Karpas-422 (cell line): ENCODE results near the gene PLPPR3. TPM values are rescaled to one million over a fixed set of nuclear protein-coding genes. Genes with fewer than 3 reads are reported as not detected.

ENCODE experiments used
- DNase-seq: peaks from one replicate; pipeline ENCODE4 v3.0.0-alpha.2; 2015
- H2AFZ ChIP-seq: fragments of 200-600 bp; sonication (generic); 2 replicates; pipeline ENCODE4 v1.6.1; 2014; ENCODE audit warnings: antibody characterized with exemption, low read length, mixed read lengths
- H3K27ac ChIP-seq: fragments of 200-600 bp; sonication (generic); 2 replicates; pipeline ENCODE4 v1.5.1; 2014; ENCODE audit warnings: mild to moderate bottlenecking, low read length, moderate library complexity
- H3K27me3 ChIP-seq: fragments of 200-600 bp; sonication (generic); 2 replicates; pipeline ENCODE4 v1.6.1; 2014; ENCODE audit warnings: low read length, mixed read lengths
- H3K36me3 ChIP-seq: fragments of 200-600 bp; sonication (generic); 2 replicates; pipeline ENCODE4 v1.6.1; 2014; ENCODE audit warnings: low read length, mixed read lengths; ENCODE audit not compliant: insufficient read depth
- H3K4me1 ChIP-seq: fragments of 200-600 bp; sonication (generic); 2 replicates; pipeline ENCODE4 v1.6.1; 2014; ENCODE audit warnings: mild to moderate bottlenecking, low read length, mixed read lengths
- H3K4me2 ChIP-seq: fragments of 200-600 bp; sonication (generic); 2 replicates; pipeline ENCODE4 v1.6.1; 2014; ENCODE audit warnings: low read length, low read depth, mild to moderate bottlenecking; ENCODE audit not compliant: poor library complexity, severe bottlenecking
- H3K4me3 ChIP-seq: fragments of 200-600 bp; sonication (generic); 2 replicates; pipeline ENCODE4 v1.5.1; 2014; ENCODE audit warnings: mild to moderate bottlenecking, antibody characterized with exemption, low read length, mixed read lengths
- H3K79me2 ChIP-seq: fragments of 200-600 bp; sonication (generic); 2 replicates; pipeline ENCODE4 v1.6.1; 2014; ENCODE audit warnings: mild to moderate bottlenecking, low read length, mixed read lengths
- H3K9ac ChIP-seq: fragments of 200-600 bp; sonication (generic); 2 replicates; pipeline ENCODE4 v1.6.0; 2014; ENCODE audit warnings: low read length
- H3K9me2 ChIP-seq: fragments of 200-600 bp; sonication (generic), shearing (Covaris generic); replicated peaks from 2 replicates; pipeline ENCODE4 v1.6.0; 2014; ENCODE audit warnings: mild to moderate bottlenecking, low read length, moderate library complexity; ENCODE audit not compliant: insufficient read depth
- H3K9me3 ChIP-seq: fragments of 300-700, 200-600 bp; sonication (generic); 2 replicates; pipeline ENCODE4 v1.6.1; 2014; ENCODE audit warnings: low read length, mixed read lengths
- H4K20me1 ChIP-seq: fragments of 200-600 bp; sonication (generic); 2 replicates; pipeline ENCODE4 v1.6.1; 2014; ENCODE audit warnings: mild to moderate bottlenecking, antibody characterized with exemption, low read length, low read depth; ENCODE audit not compliant: insufficient read depth
- total RNA-seq: library from RNA; depleted of rRNA; stranded (reverse); fragments of >200 nt; shearing (Covaris generic); gene quantifications from 2 replicates; pipeline ENCODE4 v1.2.3, GENCODE V29; 2014; ENCODE audit warnings: low replicate concordance

Gene PLPPR3
- total RNA-seq, 1 experiment from 2014 or later = not detected

GRCh38 chr19:866769-867300 lies 45.1 kb upstream of the PLPPR3 start:
- Histone ChIP-seq H3K9ac (no peak overlapping the region), H3K4me1 (peaks cover 5% of the 10 kb centered on the region), H4K20me1 (no peaks in the 10 kb centered on the region), H3K79me2 (no peaks in the 10 kb centered on the region), H3K4me3 (no peak overlapping the region), H3K9me2 (no peaks in the 10 kb centered on the region), H3K9me3 (no peaks in the 10 kb centered on the region), H3K4me2 (no peak overlapping the region), H3K36me3 (0 out of 2 replicates have a peak, but pooled peaks cover 3% of the 10 kb centered on the region), H3K27me3 (no peaks in the 10 kb centered on the region), H3K27ac (no peak overlapping the region), H2AFZ (no peak overlapping the region)
- no peak for DNase-seq

- Histone ChIP-seq H3K36me3 (no peaks in the 10 kb centered on the region), H3K4me1 (peaks cover 9% of the 10 kb centered on the region; the same call in 1 of the 2 replicates), H3K79me2 (no peaks in the 10 kb centered on the region), H3K27ac (no peak overlapping the region), H2AFZ (no peak overlapping the region), H3K9me2 (no peaks in the 10 kb centered on the region), H4K20me1 (0 out of 2 replicates have a peak, but pooled peaks cover 3% of the 10 kb centered on the region), H3K9ac (no peak overlapping the region), H3K27me3 (no peaks in the 10 kb centered on the region), H3K4me2 (no peak overlapping the region), H3K9me3 (no peaks in the 10 kb centered on the region), H3K4me3 (no peak overlapping the region)
- no peak for DNase-seq
These were observed 41.5 kb upstream of the PLPPR3 start for GRCh38 chr19:863315-863620.

DNA sequence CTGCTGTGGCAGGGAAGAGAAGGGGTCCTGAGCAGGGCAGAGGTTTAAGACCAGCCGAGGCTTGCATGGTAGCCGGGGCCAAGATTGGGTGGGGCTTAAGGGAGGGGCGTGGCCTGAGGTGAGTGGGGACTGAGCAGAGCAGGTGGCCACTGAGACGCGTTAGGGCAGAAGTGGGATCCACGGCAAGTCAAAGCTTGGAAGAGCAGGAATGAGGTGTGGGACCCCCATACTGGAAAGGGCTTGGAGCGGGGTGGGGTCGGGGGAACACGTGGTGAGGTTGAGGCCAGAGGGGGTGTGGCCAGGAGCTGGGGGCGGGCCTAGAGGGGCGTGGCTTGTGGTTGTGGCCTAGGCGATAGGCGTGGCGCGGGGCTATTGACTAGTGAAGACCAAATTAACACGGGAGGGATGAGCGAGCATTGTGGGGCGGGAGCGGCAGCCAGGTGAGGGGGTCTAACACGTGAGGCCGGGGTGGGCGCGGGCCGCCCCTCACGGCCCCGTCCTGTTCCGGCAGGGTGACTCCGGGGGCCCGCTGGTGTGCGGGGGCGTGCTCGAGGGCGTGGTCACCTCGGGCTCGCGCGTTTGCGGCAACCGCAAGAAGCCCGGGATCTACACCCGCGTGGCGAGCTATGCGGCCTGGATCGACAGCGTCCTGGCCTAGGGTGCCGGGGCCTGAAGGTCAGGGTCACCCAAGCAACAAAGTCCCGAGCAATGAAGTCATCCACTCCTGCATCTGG lies 41.0 kb upstream of the PLPPR3 start:
- Histone ChIP-seq H3K4me3 (no peak overlapping the region), H3K4me2 (no peak overlapping the region), H3K27me3 (no peaks in the 10 kb centered on the region), H3K36me3 (no peaks in the 10 kb centered on the region), H2AFZ (no peak overlapping the region), H3K4me1 (peaks cover 9% of the 10 kb centered on the region; the same call in 1 of the 2 replicates), H3K27ac (no peak overlapping the region), H4K20me1 (0 out of 2 replicates have a peak, but pooled peaks cover 3% of the 10 kb centered on the region), H3K79me2 (no peaks in the 10 kb centered on the region), H3K9ac (no peak overlapping the region), H3K9me2 (no peaks in the 10 kb centered on the region), H3K9me3 (no peaks in the 10 kb centered on the region)
- peak; percentile 89 for DNase-seq

DNA sequence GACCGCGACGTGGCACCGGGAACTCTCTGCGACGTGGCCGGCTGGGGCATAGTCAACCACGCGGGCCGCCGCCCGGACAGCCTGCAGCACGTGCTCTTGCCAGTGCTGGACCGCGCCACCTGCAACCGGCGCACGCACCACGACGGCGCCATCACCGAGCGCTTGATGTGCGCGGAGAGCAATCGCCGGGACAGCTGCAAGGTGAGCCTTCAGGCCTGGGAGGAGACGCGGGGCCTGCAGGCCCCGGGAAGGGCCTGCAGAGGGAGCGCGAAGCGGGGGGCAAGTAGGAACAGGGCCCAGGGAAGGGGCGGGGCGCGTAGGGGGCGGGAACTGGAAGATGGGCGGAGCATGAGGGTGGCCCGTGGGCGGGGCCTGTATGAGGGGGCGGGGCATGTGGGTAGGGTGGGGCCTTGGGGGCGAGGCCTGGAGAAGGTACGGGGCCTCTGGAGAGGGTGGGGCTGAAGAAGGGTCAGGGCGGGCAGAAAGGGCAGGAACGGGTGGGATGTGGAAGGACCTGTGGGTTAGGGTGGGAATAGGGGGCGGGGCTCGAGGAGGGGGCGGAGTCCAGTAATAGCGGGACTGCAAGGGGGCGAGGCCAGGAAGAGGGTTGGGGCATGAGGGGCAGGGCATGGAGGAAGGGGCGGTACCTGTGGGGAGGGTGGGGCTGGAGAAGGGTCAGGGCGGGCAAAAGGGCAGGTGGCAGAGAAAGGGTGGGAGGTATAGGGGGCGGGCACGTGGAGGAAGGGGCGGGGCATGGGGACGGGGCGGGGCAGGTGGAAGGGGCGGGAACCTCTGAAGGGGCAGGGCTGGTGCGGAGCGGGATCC lies 40.2 kb upstream of the PLPPR3 start:
- DNase-seq = peak; percentile 90
- H2AFZ ChIP-seq = no peak overlapping the region
- no peaks in the 10 kb centered on the region for H3K36me3 ChIP-seq
- H3K9me2 ChIP-seq = no peaks in the 10 kb centered on the region
- no peaks in the 10 kb centered on the region for H3K27me3 ChIP-seq
- no peak overlapping the region for H3K4me2 ChIP-seq
- no peak overlapping the region for H3K9ac ChIP-seq
- H3K4me3 ChIP-seq = no peak overlapping the region
- 0 out of 2 replicates have a peak, but pooled peaks cover 3% of the 10 kb centered on the region for H4K20me1 ChIP-seq
- no peaks in the 10 kb centered on the region for H3K79me2 ChIP-seq
- peaks cover 9% of the 10 kb centered on the region; the same call in 1 of the 2 replicates for H3K4me1 ChIP-seq
- no peaks in the 10 kb centered on the region for H3K9me3 ChIP-seq
- no peak overlapping the region for H3K27ac ChIP-seq

- Histone ChIP-seq H3K36me3 (no peaks in the 10 kb centered on the region), H3K4me1 (peaks cover 9% of the 10 kb centered on the region; the same call in 1 of the 2 replicates), H3K79me2 (no peaks in the 10 kb centered on the region), H3K9ac (no peak overlapping the region), H3K27me3 (no peaks in the 10 kb centered on the region), H3K27ac (no peak overlapping the region), H3K4me2 (no peak overlapping the region), H3K9me3 (no peaks in the 10 kb centered on the region), H4K20me1 (0 out of 2 replicates have a peak, but pooled peaks cover 3% of the 10 kb centered on the region), H3K4me3 (peak overlapping the region; percentile 47; the same call in 1 of the 2 replicates), H2AFZ (no peak overlapping the region), H3K9me2 (no peaks in the 10 kb centered on the region)
- no peak for DNase-seq
These were observed 39.5 kb upstream of the PLPPR3 start for GRCh38 chr19:861141-861755.

GRCh38 chr19:858868-859843 lies 37.4 kb upstream of the PLPPR3 start, which contains the start of gene CFD:
Gene CFD, plus strand, starts transcription at chr19:859664. Its CDS starts 26 bp downstream, at chr19:859690.
- DNase-seq = no peak
- no peaks in the 10 kb centered on the region for H3K27me3 ChIP-seq
- H3K79me2 ChIP-seq = no peaks in the 10 kb centered on the region
- H3K4me3 ChIP-seq = peak within 1 kb of the TSS; percentile 47; the same call in 1 of the 2 replicates
- H3K36me3 ChIP-seq = no peaks in the 10 kb centered on the region
- H3K9ac ChIP-seq = no peak within 1 kb of the TSS
- 0 out of 2 replicates have a peak, but pooled peaks cover 3% of the 10 kb centered on the region for H4K20me1 ChIP-seq
- no peaks in the 10 kb centered on the region for H3K9me3 ChIP-seq
- no peaks in the 10 kb centered on the region for H3K9me2 ChIP-seq
- no peak within 1 kb of the TSS for H2AFZ ChIP-seq
- H3K27ac ChIP-seq = no peak within 1 kb of the TSS
- peaks cover 9% of the 10 kb centered on the region; the same call in 1 of the 2 replicates for H3K4me1 ChIP-seq
- peak within 1 kb of the TSS; percentile 51 for H3K4me2 ChIP-seq

DNA sequence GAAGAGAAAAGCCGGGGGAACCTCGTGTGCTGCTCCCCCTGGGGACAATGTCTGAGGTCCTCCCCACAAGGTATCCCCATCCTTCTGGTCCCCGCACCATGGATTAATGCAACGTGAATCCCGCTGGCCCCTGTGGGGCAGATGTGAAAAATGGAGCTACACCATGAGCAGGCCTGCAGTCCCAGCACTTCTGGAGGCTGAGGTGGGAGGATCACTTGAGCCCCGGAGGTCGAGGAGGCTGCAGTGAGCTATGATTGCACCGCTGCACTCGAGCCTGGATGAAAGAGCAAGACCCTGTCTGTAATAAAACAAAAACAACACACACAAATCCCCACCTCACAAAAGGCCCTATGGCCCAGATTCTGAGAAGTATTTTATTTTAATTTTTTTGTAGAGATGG lies 36.5 kb upstream of the PLPPR3 start:
- H2AFZ ChIP-seq = no peak overlapping the region
- H3K27ac ChIP-seq = no peak overlapping the region
- H3K9me3 ChIP-seq = no peaks in the 10 kb centered on the region
- H3K4me1 ChIP-seq = 0 out of 2 replicates have a peak, but pooled peaks cover 3% of the 10 kb centered on the region
- H3K36me3 ChIP-seq = no peaks in the 10 kb centered on the region
- no peaks in the 10 kb centered on the region for H3K27me3 ChIP-seq
- no peak for DNase-seq
- no peaks in the 10 kb centered on the region for H3K79me2 ChIP-seq
- no peak overlapping the region for H3K9ac ChIP-seq
- 0 out of 2 replicates have a peak, but pooled peaks cover 3% of the 10 kb centered on the region for H4K20me1 ChIP-seq
- no peak overlapping the region for H3K4me3 ChIP-seq
- no peaks in the 10 kb centered on the region for H3K9me2 ChIP-seq
- no peak overlapping the region for H3K4me2 ChIP-seq
